Heart right ventricle (tissue), 16 donors: ENCODE results near the gene DNAJC16. TPM values are rescaled to one million over a fixed set of nuclear protein-coding genes. Genes with fewer than 3 reads are reported as not detected.

Experiments used
- ATAC-seq, 8 donors: fragments of 200-7000 bp; cut with Tn5 transposase; one replicate each; pipeline ENCODE4 v1.9.1; 2020; ENCODE audit warnings: mild to moderate bottlenecking in 8 of 8, moderate library complexity in 8 of 8, moderate number of reproducible peaks in 1 of 8
- DNase-seq, 2 donors: peaks; one replicate each; pipeline ENCODE4 v3.0.0-alpha.2; 2020
- H3K27ac ChIP-seq, 10 donors: fragments of 200-600 bp; sonication (generic) in 2 of 10; one replicate each; pipeline versions ENCODE4 v1.5.0 to v1.8.0; 2020 to 2022; ENCODE audit warnings: mild to moderate bottlenecking in 3 of 10
- H3K27me3 ChIP-seq, 7 donors: fragments of 200-600 bp; one replicate each; pipeline ENCODE4 v1.8.0; 2021 to 2022; ENCODE audit warnings: mild to moderate bottlenecking in 2 of 7
- H3K36me3 ChIP-seq, 9 donors: fragments of 200-600 bp; sonication (generic) in 1 of 9; one replicate each; pipeline versions ENCODE4 v1.5.0 to v1.8.0; 2020 to 2022; ENCODE audit warnings: mild to moderate bottlenecking in 2 of 9
- H3K4me1 ChIP-seq, 9 donors: fragments of 200-600 bp; sonication (generic) in 1 of 9; one replicate each; pipeline versions ENCODE4 v1.5.0 to v1.8.0; 2020 to 2022; ENCODE audit warnings: mild to moderate bottlenecking in 4 of 9
- H3K4me3 ChIP-seq, 10 donors: fragments of 200-600 bp; sonication (generic) in 2 of 10; one replicate each; pipeline versions ENCODE4 v1.5.0 to v1.8.0; 2020 to 2022; ENCODE audit warnings: mild to moderate bottlenecking in 7 of 10, moderate library complexity in 2 of 10
- H3K9me3 ChIP-seq, 11 donors: fragments of 200-600 bp in 10 of 11; sonication (generic) in 2 of 11; one replicate each; pipeline versions ENCODE4 v1.5.0 to v1.8.0; 2013 to 2022; ENCODE audit warnings: mild to moderate bottlenecking in 2 of 11, control low read depth in 1 of 11, moderate library complexity in 1 of 11
- WGBS, 2 donors: extraction: QIAGEN DNeasy Blood & Tissue Kit; methylation state at CpG; one replicate each; pipeline ENCODE4 v1.1.7; 2013; ENCODE audit warnings: inconsistent platforms in 1 of 2; 5-methylcytosine and 5-hydroxymethylcytosine counted together
- intact Hi-C, 10 donors: fragments of 100-400 bp; cut with DNase I; formaldehyde crosslinking; loops; one replicate each; pipeline versions ENCODE4 v1.11.1 to v1.14.2; 2022
- long read RNA-seq, 3 donors: library from polyadenylated mRNA; unstranded; transcript quantifications; one replicate each; pipeline ENCODE4 v2.0.0, GENCODE V29; 2020 to 2021
- polyA plus RNA-seq, 2 donors: library from polyadenylated mRNA; stranded (reverse); fragments of 200-250 nt; gene quantifications; one replicate each; pipeline ENCODE4 v1.2.3, GENCODE V29; 2013
- total RNA-seq, 10 donors: library from RNA; stranded (reverse); fragmentation: NEBNext Ultra II Directional in 3 of 10; extraction: Animal tissue kit (Norgen Biotek cat#: 25700) in 3 of 10; gene quantifications; one replicate each; pipeline versions ENCODE4 v1.2.1 to v1.2.4, GENCODE V29; 2021 to 2023
- TF ChIP-seq, protein P1 (sequence below), 9 donors: fragments of 200-600 bp; sonication (generic) in 2 of 9; IDR thresholded peaks; one replicate each; pipeline versions ENCODE4 v1.5.0 to v1.8.0; 2021 to 2022; ENCODE audit warnings: antibody characterized with exemption in 9 of 9, mild to moderate bottlenecking in 5 of 9, moderate library complexity in 1 of 9
- donor health status: Arrhythmogenic right ventricular cardiomyopathy.
- donor health status: ischemic (EF 13 %, LVEDD 7.1; RV severe dilation, severe dysfunction).
- donor health status: healthy with polysubstance abuse.
- donor health status: DM: no; HTN: yes; CAD: no.
- donor health status: DM: no; HTN: no; CAD: no.
- donor health status: ischemic (EF 25% LVEDD 6.9; RV normal size, moderate dysfunction).
- donor health status: ischemic (EF 25% LVEDD 5.7; RV mildly dilated, moderate dysfunction).
- donor health status: healthy.
- donor health status: DM: yes; HTN: yes; CAD: no.
- donor health status: Ischemic cardiomyopathy.
- donor health status: ischemic (EF 35%, LVEDD 5.7; RV mildly dilated, moderate dysfunction).
- donor health status: nonischemic (EF 11% LVEDD 7.7; RV severe dilation, severe dysfunction).
- donor health status: DM: yes; HTN: yes; CAD: no.
- donor health status: PGD.
- donor health status: ischemic (EF 29% LVEDD 5.4; RV normal size, mild dysfunction).
- donor health status: nonischemic (EF 23%, LVEDD 6.1; RV moderate dilation, normal function).

The DNAJC16 gene
- total RNA-seq (10 to 100 TPM; 13.7 to 22.8 (median 19.1) TPM), polyA plus RNA-seq (1 to 10 TPM; 4.7 to 6.4 TPM)
- long read RNA-seq, donor 1, full-length matches to known transcripts, result 3 of 10 reads
- long read RNA-seq, donor 1, partial matches to known transcripts, result 0 of 10 reads
- long read RNA-seq, donor 1, other reads (novel, unspliced or antisense), result 7 of 10 reads
- long read RNA-seq, donor 2, partial matches to known transcripts, result 0 of 4 reads
- long read RNA-seq, donor 2, other reads (novel, unspliced or antisense), result 4 of 4 reads
- long read RNA-seq, donor 3, full-length matches to known transcripts, result 6 of 22 reads
- long read RNA-seq, donor 3, partial matches to known transcripts, result 3 of 22 reads
- long read RNA-seq, donor 3, other reads (novel, unspliced or antisense), result 13 of 22 reads

DNA sequence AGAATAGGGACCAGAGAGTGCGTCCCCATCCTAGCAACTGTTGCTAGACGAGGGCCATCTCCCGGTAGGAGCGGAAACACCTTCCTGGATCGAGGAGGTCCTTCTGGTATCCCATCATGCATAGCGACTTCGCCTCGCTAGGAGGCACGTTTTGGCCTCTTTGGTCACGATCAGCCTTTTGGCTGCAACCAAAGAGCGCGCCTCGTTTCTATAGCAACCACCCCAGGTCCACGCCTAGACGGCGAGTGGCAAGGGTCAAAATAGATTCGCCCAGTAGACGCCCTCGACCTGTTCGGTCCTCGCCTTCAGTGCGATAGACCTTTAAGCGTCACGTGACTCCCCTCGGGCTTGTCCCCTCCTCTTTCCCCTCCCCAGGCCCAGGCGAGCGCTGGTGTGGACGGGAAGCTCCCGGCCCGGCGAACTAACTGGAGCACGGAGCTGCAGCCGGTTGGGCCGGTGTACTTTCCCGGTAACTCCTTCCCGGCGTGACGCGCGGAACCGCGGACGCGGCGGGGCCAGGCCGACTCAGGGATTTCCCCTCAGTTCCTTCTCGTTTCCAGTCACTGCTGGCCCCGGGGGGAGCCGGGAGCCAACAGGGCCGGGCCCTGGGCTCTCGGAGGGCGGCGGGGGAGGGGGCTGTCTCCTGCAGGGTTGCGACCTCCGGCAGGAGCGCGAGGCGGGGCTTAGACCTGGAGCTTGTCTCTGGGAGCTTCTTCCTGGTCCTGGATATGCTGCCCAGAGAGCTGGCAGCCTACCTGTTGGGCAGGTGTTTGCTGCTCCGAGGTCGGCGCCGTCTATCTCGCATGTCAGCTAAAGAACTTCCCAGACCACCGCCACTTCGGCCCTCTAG, at the start of gene DNAJC16:
DNAJC16 (plus strand) TSS at position 359 of the 850 bp plus-strand sequence. CDS start 2,258 bp downstream, outside the sequence.
- peak within 1 kb of the TSS; percentile 60 to 94 (median 84) for H3K4me3 ChIP-seq
- no peaks in the 10 kb centered on the region for H3K27me3 ChIP-seq
- H3K36me3 ChIP-seq, result peaks cover 0 to 30% (median 0%) of the 10 kb centered on the region in 9 donors
- DNase-seq (peak; percentile 95 to 100), ATAC-seq (peak; percentile 63 to 78 (median 74))
- no peaks in the 10 kb centered on the region for H3K9me3 ChIP-seq
- H3K4me1 ChIP-seq, result peaks cover 3 to 49% (median 37%) of the 10 kb centered on the region in 9 donors
- TF ChIP-seq, protein P1, sequence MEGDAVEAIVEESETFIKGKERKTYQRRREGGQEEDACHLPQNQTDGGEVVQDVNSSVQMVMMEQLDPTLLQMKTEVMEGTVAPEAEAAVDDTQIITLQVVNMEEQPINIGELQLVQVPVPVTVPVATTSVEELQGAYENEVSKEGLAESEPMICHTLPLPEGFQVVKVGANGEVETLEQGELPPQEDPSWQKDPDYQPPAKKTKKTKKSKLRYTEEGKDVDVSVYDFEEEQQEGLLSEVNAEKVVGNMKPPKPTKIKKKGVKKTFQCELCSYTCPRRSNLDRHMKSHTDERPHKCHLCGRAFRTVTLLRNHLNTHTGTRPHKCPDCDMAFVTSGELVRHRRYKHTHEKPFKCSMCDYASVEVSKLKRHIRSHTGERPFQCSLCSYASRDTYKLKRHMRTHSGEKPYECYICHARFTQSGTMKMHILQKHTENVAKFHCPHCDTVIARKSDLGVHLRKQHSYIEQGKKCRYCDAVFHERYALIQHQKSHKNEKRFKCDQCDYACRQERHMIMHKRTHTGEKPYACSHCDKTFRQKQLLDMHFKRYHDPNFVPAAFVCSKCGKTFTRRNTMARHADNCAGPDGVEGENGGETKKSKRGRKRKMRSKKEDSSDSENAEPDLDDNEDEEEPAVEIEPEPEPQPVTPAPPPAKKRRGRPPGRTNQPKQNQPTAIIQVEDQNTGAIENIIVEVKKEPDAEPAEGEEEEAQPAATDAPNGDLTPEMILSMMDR (IDR thresholded peaks at IDR 0.05), result peak in 4 of 9 donors; percentile 11 to 49 (median 43)
- intact Hi-C loops, result loop anchor here in 3 of 10 donors (5.0 to 10.0 kb wide), 2 partner anchors 88 to 91 kb away; partner anchors contain the start of gene DDI2 (in 3 of the 3)
- H3K27ac ChIP-seq, result peak within 1 kb of the TSS; percentile 62 to 99 (median 94)
- WGBS, 2 donors, result 0% methylated on average over 65 of the region's 65 CpGs

DNA sequence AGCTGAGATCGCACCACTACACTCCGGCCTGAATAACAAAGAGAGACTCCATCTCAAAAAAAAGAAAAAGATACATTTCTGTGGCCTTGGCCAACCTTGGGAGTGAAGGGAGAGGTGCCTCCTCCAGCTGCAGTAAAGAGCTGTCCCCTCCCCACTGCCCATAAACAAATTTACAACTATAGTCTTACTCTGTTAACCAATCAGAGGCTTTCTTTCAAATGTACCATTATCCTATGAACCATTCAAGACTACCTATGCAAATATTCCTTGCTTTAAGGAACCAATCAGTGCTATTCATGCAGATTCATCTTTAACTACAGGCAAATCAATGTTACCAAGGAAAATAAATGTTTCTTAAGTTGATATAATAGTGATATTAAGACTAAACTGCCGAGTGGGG, 49.7 kb upstream of the DNAJC16 start:
- intact Hi-C loops, result no loop called here
- no peaks in the 10 kb centered on the region for H3K9me3 ChIP-seq
- peaks cover 0 to under 1% (median 0%) of the 10 kb centered on the region in 9 donors for H3K4me1 ChIP-seq
- H3K27me3 ChIP-seq, result no peaks in the 10 kb centered on the region
- no peak for DNase-seq
- no peaks in the 10 kb centered on the region for H3K36me3 ChIP-seq
- no peak overlapping the region for H3K4me3 ChIP-seq
- WGBS, 2 donors, result 96 to 98% methylated on average over 3 of the region's 3 CpGs
- ATAC-seq, result no peak
- TF ChIP-seq, protein P1 (IDR thresholded peaks at IDR 0.05), result no peak
- H3K27ac ChIP-seq, result no peak overlapping the region

DNA sequence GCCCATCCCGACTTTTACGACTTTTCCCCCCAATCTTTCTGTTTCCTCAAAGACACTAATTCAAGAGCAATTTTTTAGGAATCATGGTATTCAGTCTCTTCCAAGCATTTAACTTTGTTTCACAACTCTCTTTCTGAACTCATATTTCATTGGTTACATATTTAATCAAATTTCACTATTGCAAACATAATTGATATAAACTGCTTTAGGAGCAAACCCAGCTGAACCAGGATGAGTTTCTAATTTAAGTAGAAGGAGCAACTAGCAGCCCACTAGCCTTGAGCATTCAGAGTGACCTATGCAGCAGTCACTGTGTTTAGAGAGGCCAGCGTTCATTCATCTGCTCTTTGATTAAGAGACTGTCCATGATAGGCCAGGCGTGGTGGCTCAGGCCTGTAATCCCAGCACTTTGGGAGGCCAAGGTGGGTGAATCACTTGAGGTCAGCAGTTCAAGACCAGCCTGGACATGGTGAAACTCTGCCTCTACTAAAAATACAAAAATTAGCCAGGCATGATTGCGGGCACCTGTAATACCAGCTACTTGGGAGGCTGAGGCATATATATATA, 48.9 kb upstream of the DNAJC16 start:
- Histone ChIP-seq H3K4me3 (no peak overlapping the region), H3K4me1 (peaks cover 0 to 3% (median 0%) of the 10 kb centered on the region in 9 donors), H3K36me3 (no peaks in the 10 kb centered on the region), H3K9me3 (no peaks in the 10 kb centered on the region), H3K27me3 (no peaks in the 10 kb centered on the region), H3K27ac (no peak overlapping the region)
- DNase-seq, result no peak
- TF ChIP-seq, protein P1 (IDR thresholded peaks at IDR 0.05), result no peak
- no peak for ATAC-seq
- intact Hi-C loops, result no loop called here
- 92 to 94% methylated on average over 5 of the region's 5 CpGs for whole genome bisulfite sequencing, 2 donors
